HL-60 (cell line): Measurements from ENCODE around the gene C1orf210.
A peak's percentile ranks its signal among the peaks of the same experiment; 100 is the strongest.

Experiments
- DNase-seq, 2 experiments: peaks; one replicate each; pipeline ENCODE4 v3.0.0-alpha.2; 2010 to 2020; ENCODE audit warnings: low read depth in 1 of 2, low spot score in 1 of 2
- H3K27ac ChIP-seq: fragments of 250-450 bp; sonication (Bioruptor Pico); replicated peaks from 2 replicates; pipeline ENCODE4 v1.5.1; 2020; ENCODE audit warnings: mild to moderate bottlenecking, moderate library complexity
- H3K27me3 ChIP-seq: fragments of 250-450 bp; sonication (Bioruptor Pico); 2 replicates; pipeline ENCODE4 v1.5.1; 2021; ENCODE audit warnings: mild to moderate bottlenecking, moderate library complexity; ENCODE audit not compliant: insufficient read depth, poor library complexity, severe bottlenecking
- H3K4me3 ChIP-seq: replicated peaks from 2 replicates; pipeline ENCODE4 v1.5.1; 2011; ENCODE audit warnings: mild to moderate bottlenecking, control low read depth, low read length; ENCODE audit not compliant: insufficient read depth
- GABPA ChIP-seq: IDR thresholded peaks from 2 replicates; pipeline ENCODE4 v1.6.1; 2012; ENCODE audit warnings: low read depth
- POLR2AphosphoS5 ChIP-seq: IDR thresholded peaks from 2 replicates; pipeline ENCODE4 v1.6.1; 2012; ENCODE audit warnings: low read depth
- SPI1 ChIP-seq: IDR thresholded peaks from 2 replicates; pipeline ENCODE4 v1.6.1; 2012; ENCODE audit warnings: low read depth, mild to moderate bottlenecking, borderline replicate concordance
- TF ChIP-seq, protein P1 (sequence below): IDR thresholded peaks from 2 replicates; pipeline ENCODE4 v1.6.1; 2012; ENCODE audit warnings: low read depth; ENCODE audit not compliant: insufficient replicate concordance
- TF ChIP-seq, protein P2 (sequence below): IDR thresholded peaks from one replicate; pipeline ENCODE4 v1.5.1; 2011; ENCODE audit warnings: low read length, control low read depth, inconsistent platforms; ENCODE audit not compliant: insufficient read depth

Gene C1orf210

DNA sequence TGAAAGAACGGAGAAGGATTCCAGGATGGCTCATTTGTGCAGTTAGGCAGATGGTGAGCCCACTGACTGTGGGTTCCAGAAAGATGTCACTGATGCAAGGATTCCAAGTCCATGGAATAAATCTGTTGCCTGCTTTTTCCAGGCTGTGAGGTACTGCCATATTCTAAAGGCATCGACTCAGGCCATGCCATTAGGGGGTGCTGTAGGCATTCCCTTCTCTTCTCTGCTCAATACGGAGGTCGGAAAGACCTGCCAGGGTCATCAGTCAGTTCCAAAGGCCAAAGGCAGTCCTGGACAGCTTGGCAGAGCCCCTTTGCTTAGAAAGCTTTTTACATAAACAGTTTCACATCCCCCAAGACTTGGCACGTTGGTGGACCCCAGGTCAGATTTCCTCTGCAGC lies 47.3 kb downstream of the C1orf210 start:
- TF ChIP-seq, protein P1, sequence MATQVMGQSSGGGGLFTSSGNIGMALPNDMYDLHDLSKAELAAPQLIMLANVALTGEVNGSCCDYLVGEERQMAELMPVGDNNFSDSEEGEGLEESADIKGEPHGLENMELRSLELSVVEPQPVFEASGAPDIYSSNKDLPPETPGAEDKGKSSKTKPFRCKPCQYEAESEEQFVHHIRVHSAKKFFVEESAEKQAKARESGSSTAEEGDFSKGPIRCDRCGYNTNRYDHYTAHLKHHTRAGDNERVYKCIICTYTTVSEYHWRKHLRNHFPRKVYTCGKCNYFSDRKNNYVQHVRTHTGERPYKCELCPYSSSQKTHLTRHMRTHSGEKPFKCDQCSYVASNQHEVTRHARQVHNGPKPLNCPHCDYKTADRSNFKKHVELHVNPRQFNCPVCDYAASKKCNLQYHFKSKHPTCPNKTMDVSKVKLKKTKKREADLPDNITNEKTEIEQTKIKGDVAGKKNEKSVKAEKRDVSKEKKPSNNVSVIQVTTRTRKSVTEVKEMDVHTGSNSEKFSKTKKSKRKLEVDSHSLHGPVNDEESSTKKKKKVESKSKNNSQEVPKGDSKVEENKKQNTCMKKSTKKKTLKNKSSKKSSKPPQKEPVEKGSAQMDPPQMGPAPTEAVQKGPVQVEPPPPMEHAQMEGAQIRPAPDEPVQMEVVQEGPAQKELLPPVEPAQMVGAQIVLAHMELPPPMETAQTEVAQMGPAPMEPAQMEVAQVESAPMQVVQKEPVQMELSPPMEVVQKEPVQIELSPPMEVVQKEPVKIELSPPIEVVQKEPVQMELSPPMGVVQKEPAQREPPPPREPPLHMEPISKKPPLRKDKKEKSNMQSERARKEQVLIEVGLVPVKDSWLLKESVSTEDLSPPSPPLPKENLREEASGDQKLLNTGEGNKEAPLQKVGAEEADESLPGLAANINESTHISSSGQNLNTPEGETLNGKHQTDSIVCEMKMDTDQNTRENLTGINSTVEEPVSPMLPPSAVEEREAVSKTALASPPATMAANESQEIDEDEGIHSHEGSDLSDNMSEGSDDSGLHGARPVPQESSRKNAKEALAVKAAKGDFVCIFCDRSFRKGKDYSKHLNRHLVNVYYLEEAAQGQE = no peak
- TF ChIP-seq POLR2AphosphoS5 (no peak), SPI1 (no peak), GABPA (no peak)
- TF ChIP-seq, protein P2, sequence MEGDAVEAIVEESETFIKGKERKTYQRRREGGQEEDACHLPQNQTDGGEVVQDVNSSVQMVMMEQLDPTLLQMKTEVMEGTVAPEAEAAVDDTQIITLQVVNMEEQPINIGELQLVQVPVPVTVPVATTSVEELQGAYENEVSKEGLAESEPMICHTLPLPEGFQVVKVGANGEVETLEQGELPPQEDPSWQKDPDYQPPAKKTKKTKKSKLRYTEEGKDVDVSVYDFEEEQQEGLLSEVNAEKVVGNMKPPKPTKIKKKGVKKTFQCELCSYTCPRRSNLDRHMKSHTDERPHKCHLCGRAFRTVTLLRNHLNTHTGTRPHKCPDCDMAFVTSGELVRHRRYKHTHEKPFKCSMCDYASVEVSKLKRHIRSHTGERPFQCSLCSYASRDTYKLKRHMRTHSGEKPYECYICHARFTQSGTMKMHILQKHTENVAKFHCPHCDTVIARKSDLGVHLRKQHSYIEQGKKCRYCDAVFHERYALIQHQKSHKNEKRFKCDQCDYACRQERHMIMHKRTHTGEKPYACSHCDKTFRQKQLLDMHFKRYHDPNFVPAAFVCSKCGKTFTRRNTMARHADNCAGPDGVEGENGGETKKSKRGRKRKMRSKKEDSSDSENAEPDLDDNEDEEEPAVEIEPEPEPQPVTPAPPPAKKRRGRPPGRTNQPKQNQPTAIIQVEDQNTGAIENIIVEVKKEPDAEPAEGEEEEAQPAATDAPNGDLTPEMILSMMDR = peak; percentile 6
- H3K27me3 ChIP-seq = no peaks in the 10 kb centered on the region
- DNase-seq = peak in 1 of 2 experiments; percentile 52
- H3K27ac ChIP-seq = no peak overlapping the region
- H3K4me3 ChIP-seq = no peak overlapping the region

- no peaks in the 10 kb centered on the region for H3K27me3 ChIP-seq
- TF ChIP-seq, protein P2 = no peak
- TF ChIP-seq SPI1 = no peak
- no peak for TF ChIP-seq POLR2AphosphoS5
- TF ChIP-seq GABPA = no peak
- TF ChIP-seq, protein P1 = no peak
- no peak for DNase-seq
- no peak overlapping the region for H3K4me3 ChIP-seq
- no peak overlapping the region for H3K27ac ChIP-seq
Observed at GRCh38 chr1:43237121-43237520, 48.3 kb downstream of the C1orf210 start.

- no peak for DNase-seq
- TF ChIP-seq GABPA (no peak), POLR2AphosphoS5 (no peak), SPI1 (no peak)
- TF ChIP-seq, protein P1 = no peak
- TF ChIP-seq, protein P2 = no peak
- H3K27me3 ChIP-seq = no peaks in the 10 kb centered on the region
- H3K4me3 ChIP-seq = no peak overlapping the region
- no peak overlapping the region for H3K27ac ChIP-seq
Observed at GRCh38 chr1:43235451-43236121, 49.8 kb downstream of the C1orf210 start.
